Liver (tissue), 3 donors: ENCODE measurements around the gene ZBTB26.

ENCODE experiments used
- EGR1 ChIP-seq, 2 donors: IDR thresholded peaks; 2 replicates each; pipeline ENCODE4 v1.6.1; 2016 to 2018; ENCODE audit warnings: antibody characterized with exemption in 2 of 2, low read depth in 2 of 2
- GABPA ChIP-seq, 2 donors: IDR thresholded peaks in 1 of 2; conservative IDR thresholded peaks in 1 of 2; 2 replicates each; pipeline ENCODE4 v1.6.1; 2016; ENCODE audit warnings: antibody characterized with exemption in 2 of 2, mild to moderate bottlenecking in 1 of 2, moderate library complexity in 1 of 2
- HNF4A ChIP-seq, 2 donors: conservative IDR thresholded peaks; 2 replicates each; pipeline ENCODE4 v1.6.1; 2016; ENCODE audit warnings: antibody characterized with exemption in 2 of 2, mild to moderate bottlenecking in 2 of 2
- RAD21 ChIP-seq, 2 donors: IDR thresholded peaks; 2 replicates each; pipeline ENCODE4 v1.6.1; 2016; ENCODE audit warnings: antibody characterized with exemption in 2 of 2, mild to moderate bottlenecking in 2 of 2
- TAF1 ChIP-seq: conservative IDR thresholded peaks from 2 replicates; pipeline ENCODE4 v1.6.1; 2016; ENCODE audit warnings: antibody characterized with exemption, mild to moderate bottlenecking
- TF ChIP-seq, protein P1 (sequence below): fragments of 150-350 bp; IDR thresholded peaks from 2 replicates; pipeline ENCODE4 v1.5.1; 2017; ENCODE audit warnings: improper control_type of control experiment, low read depth, low read length; ENCODE audit not compliant: missing input control
- TF ChIP-seq, protein P2 (sequence below): IDR thresholded peaks from 2 replicates; pipeline ENCODE4 v1.6.1; 2016; ENCODE audit warnings: antibody characterized with exemption
- TF ChIP-seq, protein P3 (sequence below): IDR thresholded peaks from 2 replicates; pipeline ENCODE4 v1.6.1; 2016; ENCODE audit warnings: antibody characterized with exemption
- TF ChIP-seq, protein P4 (sequence below): IDR thresholded peaks from 2 replicates; pipeline ENCODE4 v1.6.1; 2016; ENCODE audit warnings: antibody characterized with exemption, mild to moderate bottlenecking
- donor health status: healthy.
- donor health status: healthy.

DNA sequence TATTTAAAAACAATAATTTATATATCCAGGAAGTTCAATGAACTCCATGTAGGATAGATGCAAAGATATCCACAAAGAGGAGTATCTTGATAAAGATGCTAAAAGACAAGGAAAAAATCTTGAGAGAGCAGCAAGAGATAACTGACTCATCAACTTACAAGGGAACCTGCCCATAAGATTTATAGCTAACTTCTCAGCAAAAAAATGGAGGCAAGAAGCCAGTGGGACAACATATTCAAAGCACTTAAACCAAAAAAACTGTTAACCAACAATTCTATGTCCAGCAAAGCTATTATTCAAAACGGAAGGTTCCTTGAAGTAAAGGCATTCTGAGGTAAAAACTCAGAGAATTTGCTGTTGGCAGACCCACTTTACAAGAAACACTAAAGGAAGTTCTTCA is 29.8 kb upstream of the ZBTB26 start:
- TF ChIP-seq, protein P1, sequence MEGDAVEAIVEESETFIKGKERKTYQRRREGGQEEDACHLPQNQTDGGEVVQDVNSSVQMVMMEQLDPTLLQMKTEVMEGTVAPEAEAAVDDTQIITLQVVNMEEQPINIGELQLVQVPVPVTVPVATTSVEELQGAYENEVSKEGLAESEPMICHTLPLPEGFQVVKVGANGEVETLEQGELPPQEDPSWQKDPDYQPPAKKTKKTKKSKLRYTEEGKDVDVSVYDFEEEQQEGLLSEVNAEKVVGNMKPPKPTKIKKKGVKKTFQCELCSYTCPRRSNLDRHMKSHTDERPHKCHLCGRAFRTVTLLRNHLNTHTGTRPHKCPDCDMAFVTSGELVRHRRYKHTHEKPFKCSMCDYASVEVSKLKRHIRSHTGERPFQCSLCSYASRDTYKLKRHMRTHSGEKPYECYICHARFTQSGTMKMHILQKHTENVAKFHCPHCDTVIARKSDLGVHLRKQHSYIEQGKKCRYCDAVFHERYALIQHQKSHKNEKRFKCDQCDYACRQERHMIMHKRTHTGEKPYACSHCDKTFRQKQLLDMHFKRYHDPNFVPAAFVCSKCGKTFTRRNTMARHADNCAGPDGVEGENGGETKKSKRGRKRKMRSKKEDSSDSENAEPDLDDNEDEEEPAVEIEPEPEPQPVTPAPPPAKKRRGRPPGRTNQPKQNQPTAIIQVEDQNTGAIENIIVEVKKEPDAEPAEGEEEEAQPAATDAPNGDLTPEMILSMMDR: no peak
- TF ChIP-seq HNF4A (conservative IDR thresholded peaks at IDR 0.05) (no peak), TAF1 (no peak), RAD21 (IDR thresholded peaks at IDR 0.05) (no peak), GABPA (IDR thresholded peaks at IDR 0.05 in 1 of 2, conservative IDR thresholded peaks at IDR 0.05 in 1 of 2) (no peak), EGR1 (IDR thresholded peaks at IDR 0.05; ENCODE audit: low read depth in 2 of 2) (no peak)
- TF ChIP-seq, protein P2, sequence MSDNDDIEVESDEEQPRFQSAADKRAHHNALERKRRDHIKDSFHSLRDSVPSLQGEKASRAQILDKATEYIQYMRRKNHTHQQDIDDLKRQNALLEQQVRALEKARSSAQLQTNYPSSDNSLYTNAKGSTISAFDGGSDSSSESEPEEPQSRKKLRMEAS: no peak
- TF ChIP-seq, protein P3, sequence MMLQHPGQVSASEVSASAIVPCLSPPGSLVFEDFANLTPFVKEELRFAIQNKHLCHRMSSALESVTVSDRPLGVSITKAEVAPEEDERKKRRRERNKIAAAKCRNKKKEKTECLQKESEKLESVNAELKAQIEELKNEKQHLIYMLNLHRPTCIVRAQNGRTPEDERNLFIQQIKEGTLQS: no peak
- TF ChIP-seq, protein P4, sequence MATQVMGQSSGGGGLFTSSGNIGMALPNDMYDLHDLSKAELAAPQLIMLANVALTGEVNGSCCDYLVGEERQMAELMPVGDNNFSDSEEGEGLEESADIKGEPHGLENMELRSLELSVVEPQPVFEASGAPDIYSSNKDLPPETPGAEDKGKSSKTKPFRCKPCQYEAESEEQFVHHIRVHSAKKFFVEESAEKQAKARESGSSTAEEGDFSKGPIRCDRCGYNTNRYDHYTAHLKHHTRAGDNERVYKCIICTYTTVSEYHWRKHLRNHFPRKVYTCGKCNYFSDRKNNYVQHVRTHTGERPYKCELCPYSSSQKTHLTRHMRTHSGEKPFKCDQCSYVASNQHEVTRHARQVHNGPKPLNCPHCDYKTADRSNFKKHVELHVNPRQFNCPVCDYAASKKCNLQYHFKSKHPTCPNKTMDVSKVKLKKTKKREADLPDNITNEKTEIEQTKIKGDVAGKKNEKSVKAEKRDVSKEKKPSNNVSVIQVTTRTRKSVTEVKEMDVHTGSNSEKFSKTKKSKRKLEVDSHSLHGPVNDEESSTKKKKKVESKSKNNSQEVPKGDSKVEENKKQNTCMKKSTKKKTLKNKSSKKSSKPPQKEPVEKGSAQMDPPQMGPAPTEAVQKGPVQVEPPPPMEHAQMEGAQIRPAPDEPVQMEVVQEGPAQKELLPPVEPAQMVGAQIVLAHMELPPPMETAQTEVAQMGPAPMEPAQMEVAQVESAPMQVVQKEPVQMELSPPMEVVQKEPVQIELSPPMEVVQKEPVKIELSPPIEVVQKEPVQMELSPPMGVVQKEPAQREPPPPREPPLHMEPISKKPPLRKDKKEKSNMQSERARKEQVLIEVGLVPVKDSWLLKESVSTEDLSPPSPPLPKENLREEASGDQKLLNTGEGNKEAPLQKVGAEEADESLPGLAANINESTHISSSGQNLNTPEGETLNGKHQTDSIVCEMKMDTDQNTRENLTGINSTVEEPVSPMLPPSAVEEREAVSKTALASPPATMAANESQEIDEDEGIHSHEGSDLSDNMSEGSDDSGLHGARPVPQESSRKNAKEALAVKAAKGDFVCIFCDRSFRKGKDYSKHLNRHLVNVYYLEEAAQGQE: no peak
